ENCODE results near the gene RPGRIP1L.

DNA sequence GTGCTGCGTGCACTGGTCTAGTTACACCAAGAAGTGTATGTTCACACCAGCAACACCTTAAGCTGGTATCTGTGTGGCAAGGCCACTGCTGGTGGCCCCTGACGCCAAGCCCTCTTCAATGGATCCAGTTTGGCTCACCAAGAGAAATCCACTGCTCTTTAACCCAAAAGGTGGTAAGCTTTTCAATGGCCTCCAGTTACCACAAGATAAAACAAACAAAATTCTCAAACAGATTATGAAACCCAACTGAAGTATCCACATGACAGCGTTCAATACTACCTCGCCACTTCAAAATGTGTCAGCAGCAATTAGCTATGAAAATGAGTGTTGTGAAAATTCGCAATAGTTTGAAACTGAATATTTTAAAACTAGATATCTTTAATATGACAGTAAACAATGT lies 104.1 kb downstream of the RPGRIP1L start:
- TF ChIP-seq, protein P1, sequence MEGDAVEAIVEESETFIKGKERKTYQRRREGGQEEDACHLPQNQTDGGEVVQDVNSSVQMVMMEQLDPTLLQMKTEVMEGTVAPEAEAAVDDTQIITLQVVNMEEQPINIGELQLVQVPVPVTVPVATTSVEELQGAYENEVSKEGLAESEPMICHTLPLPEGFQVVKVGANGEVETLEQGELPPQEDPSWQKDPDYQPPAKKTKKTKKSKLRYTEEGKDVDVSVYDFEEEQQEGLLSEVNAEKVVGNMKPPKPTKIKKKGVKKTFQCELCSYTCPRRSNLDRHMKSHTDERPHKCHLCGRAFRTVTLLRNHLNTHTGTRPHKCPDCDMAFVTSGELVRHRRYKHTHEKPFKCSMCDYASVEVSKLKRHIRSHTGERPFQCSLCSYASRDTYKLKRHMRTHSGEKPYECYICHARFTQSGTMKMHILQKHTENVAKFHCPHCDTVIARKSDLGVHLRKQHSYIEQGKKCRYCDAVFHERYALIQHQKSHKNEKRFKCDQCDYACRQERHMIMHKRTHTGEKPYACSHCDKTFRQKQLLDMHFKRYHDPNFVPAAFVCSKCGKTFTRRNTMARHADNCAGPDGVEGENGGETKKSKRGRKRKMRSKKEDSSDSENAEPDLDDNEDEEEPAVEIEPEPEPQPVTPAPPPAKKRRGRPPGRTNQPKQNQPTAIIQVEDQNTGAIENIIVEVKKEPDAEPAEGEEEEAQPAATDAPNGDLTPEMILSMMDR (IDR thresholded peaks at IDR 0.05) = no peak
- TF ChIP-seq POLR2AphosphoS5 (IDR thresholded peaks at IDR 0.05; ENCODE audit: low read depth, low read length) (no peak), TCF7L2 (IDR thresholded peaks at IDR 0.05; ENCODE audit: low read depth, low read length) (no peak), SIN3A (IDR thresholded peaks at IDR 0.05; ENCODE audit: borderline replicate concordance, insufficient read depth, low read depth, low read length) (no peak)
- TF ChIP-seq, protein P2, sequence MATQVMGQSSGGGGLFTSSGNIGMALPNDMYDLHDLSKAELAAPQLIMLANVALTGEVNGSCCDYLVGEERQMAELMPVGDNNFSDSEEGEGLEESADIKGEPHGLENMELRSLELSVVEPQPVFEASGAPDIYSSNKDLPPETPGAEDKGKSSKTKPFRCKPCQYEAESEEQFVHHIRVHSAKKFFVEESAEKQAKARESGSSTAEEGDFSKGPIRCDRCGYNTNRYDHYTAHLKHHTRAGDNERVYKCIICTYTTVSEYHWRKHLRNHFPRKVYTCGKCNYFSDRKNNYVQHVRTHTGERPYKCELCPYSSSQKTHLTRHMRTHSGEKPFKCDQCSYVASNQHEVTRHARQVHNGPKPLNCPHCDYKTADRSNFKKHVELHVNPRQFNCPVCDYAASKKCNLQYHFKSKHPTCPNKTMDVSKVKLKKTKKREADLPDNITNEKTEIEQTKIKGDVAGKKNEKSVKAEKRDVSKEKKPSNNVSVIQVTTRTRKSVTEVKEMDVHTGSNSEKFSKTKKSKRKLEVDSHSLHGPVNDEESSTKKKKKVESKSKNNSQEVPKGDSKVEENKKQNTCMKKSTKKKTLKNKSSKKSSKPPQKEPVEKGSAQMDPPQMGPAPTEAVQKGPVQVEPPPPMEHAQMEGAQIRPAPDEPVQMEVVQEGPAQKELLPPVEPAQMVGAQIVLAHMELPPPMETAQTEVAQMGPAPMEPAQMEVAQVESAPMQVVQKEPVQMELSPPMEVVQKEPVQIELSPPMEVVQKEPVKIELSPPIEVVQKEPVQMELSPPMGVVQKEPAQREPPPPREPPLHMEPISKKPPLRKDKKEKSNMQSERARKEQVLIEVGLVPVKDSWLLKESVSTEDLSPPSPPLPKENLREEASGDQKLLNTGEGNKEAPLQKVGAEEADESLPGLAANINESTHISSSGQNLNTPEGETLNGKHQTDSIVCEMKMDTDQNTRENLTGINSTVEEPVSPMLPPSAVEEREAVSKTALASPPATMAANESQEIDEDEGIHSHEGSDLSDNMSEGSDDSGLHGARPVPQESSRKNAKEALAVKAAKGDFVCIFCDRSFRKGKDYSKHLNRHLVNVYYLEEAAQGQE (IDR thresholded peaks at IDR 0.05; ENCODE audit: insufficient read depth in 1 of 2, low read depth in 2 of 2, low read length in 1 of 2) = no peak
